ENCODE measurements around the gene SLC29A1. TPM values are rescaled to one million over a fixed set of nuclear protein-coding genes. Genes with fewer than 3 reads are reported as not detected.

The SLC29A1 gene
- total RNA-seq, 1 donor from 2014 or later: 59.8 TPM

GRCh38 chr6:44247338-44248302 lies 24.2 kb downstream of the SLC29A1 start:
- intact Hi-C loops (cut with DNase I): no loop called here
- DNase-seq (peak; percentile 90), ATAC-seq (peak; percentile 63)
- Histone ChIP-seq H3K9me3 (no peaks in the 10 kb centered on the region), H3K36me3 (peaks cover 39% of the 10 kb centered on the region), H3K27me3 (no peaks in the 10 kb centered on the region), H3K4me3 (peak overlapping the region; percentile 96), H3K4me1 (peaks cover 18% of the 10 kb centered on the region), H3K27ac (peak overlapping the region; percentile 93)
- TF ChIP-seq CTCF (IDR thresholded peaks at IDR 0.05): no peak

- peaks cover 49% of the 10 kb centered on the region for H3K36me3 ChIP-seq
- no peak for TF ChIP-seq CTCF (IDR thresholded peaks at IDR 0.05)
- no peak for DNase-seq
Measured at GRCh38 chr6:44248579-44248978, 25.2 kb downstream of the SLC29A1 start.

GRCh38 chr6:44249082-44249748 lies 25.8 kb downstream of the SLC29A1 start:
- no peak overlapping the region for H3K27ac ChIP-seq
- H3K4me1 ChIP-seq: peaks cover 21% of the 10 kb centered on the region
- no peak for TF ChIP-seq CTCF (IDR thresholded peaks at IDR 0.05)
- no peak for DNase-seq
- ATAC-seq: no peak
- H3K36me3 ChIP-seq: peaks cover 55% of the 10 kb centered on the region
- intact Hi-C loops (cut with DNase I): no loop called here
- H3K4me3 ChIP-seq: peak overlapping the region; percentile 96
- no peaks in the 10 kb centered on the region for H3K27me3 ChIP-seq
- H3K9me3 ChIP-seq: no peaks in the 10 kb centered on the region

More at GRCh38 chr6:44248579-44248978, 25.2 kb downstream of the SLC29A1 start:
- H3K4me3 ChIP-seq: peak overlapping the region; percentile 96
- peaks cover 18% of the 10 kb centered on the region for H3K4me1 ChIP-seq
- H3K27me3 ChIP-seq: no peaks in the 10 kb centered on the region
- no peaks in the 10 kb centered on the region for H3K9me3 ChIP-seq
- no peak overlapping the region for H3K27ac ChIP-seq
- ATAC-seq: no peak
- intact Hi-C loops (cut with DNase I): no loop called here

GRCh38 chr6:44250067-44250717 lies 26.8 kb downstream of the SLC29A1 start:
- intact Hi-C loops (cut with DNase I): no loop called here
- H3K4me3 ChIP-seq: no peak overlapping the region
- TF ChIP-seq CTCF (IDR thresholded peaks at IDR 0.05): no peak
- H3K36me3 ChIP-seq: peaks cover 65% of the 10 kb centered on the region
- no peak overlapping the region for H3K27ac ChIP-seq
- H3K27me3 ChIP-seq: no peaks in the 10 kb centered on the region
- DNase-seq (no peak), ATAC-seq (no peak)
- peaks cover 21% of the 10 kb centered on the region for H3K4me1 ChIP-seq
- H3K9me3 ChIP-seq: no peaks in the 10 kb centered on the region

GRCh38 chr6:44250718-44251123 lies 27.3 kb downstream of the SLC29A1 start:
- H3K27me3 ChIP-seq: no peaks in the 10 kb centered on the region
- ATAC-seq (no peak), DNase-seq (no peak)
- H3K4me1 ChIP-seq: peaks cover 21% of the 10 kb centered on the region
- intact Hi-C loops (cut with DNase I): no loop called here
- H3K9me3 ChIP-seq: no peaks in the 10 kb centered on the region
- peaks cover 67% of the 10 kb centered on the region for H3K36me3 ChIP-seq
- H3K4me3 ChIP-seq: no peak overlapping the region
- H3K27ac ChIP-seq: no peak overlapping the region
- TF ChIP-seq CTCF (IDR thresholded peaks at IDR 0.05): no peak
